GM19193 (cell line): ENCODE data around the gene ENGASE.

Experiments used
- POLR2A ChIP-seq: IDR thresholded peaks from 4 replicates; pipeline ENCODE4 v1.6.1; 2011; ENCODE audit not compliant: insufficient read depth, insufficient read length; ENCODE audit errors: extremely low read depth

The ENGASE gene

GRCh38 chr17:79123988-79124387 lies 49.4 kb downstream of the ENGASE start:
- no peak for TF ChIP-seq POLR2A

DNA sequence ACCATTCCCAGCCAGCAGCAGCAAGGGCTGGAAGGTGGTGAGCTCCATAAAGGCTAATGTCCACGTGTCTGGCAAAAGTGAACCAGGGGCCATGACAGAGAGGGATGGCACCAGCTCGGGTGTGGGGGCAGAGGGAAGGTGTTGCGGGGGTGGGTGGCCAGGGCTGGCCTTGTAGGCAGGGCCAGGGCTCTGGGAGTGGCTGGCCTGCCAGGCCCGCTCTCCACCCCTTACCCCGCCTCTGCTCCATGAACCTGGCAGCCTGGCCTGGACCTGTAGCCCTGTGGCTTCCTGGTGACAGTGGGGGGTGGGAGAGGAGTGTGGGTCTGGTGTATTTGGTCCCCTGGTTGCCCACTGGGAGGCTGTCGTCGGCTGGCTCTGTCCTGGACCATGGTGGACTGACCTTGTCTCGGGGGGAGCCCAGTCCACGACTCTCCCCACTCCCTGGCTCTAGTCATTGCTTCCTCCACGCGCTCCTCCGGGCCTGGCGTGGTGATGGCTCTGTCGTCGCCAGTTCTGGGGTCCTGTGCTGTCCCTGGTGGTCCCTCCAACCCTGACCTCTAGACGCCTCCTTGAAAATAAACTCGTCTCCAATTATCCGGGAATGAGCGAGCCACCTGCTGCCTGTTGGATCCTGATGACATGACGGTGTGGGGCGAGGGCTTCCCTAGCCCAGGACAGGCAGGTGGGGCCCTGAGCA lies 50.0 kb downstream of the ENGASE start:
- TF ChIP-seq POLR2A, result no peak

DNA sequence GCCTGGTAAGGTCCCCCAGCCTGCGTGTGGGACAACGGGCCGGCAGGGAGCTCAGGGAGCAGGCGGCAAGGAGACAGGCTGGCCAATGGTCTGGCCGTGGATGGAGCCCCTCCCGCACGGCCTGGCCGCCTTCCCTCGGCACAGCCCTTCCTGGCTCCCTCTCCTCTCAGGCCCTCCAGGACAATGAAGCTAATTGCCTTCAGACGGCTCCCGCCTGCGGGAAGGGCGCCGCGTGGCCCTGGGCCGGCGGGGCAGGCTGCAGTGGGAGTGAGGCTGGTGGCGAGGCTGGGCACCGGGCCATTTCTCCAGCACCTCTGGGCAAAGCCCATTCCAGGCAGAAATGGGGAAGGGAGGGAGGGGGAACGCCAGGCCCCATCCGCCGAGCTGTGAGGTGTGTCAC lies 50.9 kb downstream of the ENGASE start:
- TF ChIP-seq POLR2A, result no peak

- TF ChIP-seq POLR2A, result no peak
These were observed 51.5 kb downstream of the ENGASE start for GRCh38 chr17:79126139-79126538.

- TF ChIP-seq POLR2A, result no peak
These were observed 53.0 kb downstream of the ENGASE start for GRCh38 chr17:79127534-79128135.

- TF ChIP-seq POLR2A, result no peak
These were observed 54.9 kb downstream of the ENGASE start for GRCh38 chr17:79129523-79129922.

GRCh38 chr17:79130536-79131273 lies 56.1 kb downstream of the ENGASE start:
- TF ChIP-seq POLR2A, result no peak

DNA sequence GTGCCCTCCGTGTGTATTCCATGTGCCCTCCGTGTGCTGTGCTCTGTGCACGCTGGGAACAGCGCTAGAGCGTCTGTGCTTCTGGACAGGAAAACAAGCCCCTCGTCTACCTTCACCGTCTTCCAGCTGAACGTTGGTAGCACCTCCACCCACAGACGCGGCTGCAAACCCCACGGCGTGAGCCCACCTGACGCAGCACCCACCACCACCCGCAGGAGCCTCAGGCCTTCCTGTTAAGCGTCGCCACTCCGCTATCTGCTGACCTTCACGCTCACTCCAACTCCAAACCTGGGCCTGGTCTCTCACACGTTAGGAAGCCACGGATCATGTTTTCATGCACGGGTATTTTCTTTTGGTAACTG lies 56.6 kb downstream of the ENGASE start:
- TF ChIP-seq POLR2A, result no peak

DNA sequence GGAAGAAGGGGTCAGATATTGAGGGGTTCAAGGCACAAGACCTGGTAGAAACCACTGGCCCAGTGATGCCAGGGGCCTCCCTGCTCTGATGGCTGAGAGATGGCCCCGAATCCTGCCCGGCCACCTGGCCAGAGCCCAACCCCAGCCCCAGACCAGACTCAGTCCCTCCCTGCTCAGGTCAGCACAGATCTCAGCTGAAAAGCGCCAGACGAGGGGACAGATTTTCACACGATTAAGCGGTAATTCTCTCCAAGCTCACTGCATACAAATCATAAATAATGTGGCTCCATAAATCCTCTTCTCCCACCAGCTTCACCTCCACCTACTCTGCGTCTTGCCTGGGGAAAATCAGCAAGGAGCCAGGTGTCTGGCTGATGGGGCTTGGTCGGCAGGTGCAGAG lies 57.1 kb downstream of the ENGASE start:
- no peak for TF ChIP-seq POLR2A

GRCh38 chr17:79132271-79133064 lies 57.8 kb downstream of the ENGASE start:
- no peak for TF ChIP-seq POLR2A

GRCh38 chr17:79133214-79133613 lies 58.6 kb downstream of the ENGASE start:
- TF ChIP-seq POLR2A, result no peak

DNA sequence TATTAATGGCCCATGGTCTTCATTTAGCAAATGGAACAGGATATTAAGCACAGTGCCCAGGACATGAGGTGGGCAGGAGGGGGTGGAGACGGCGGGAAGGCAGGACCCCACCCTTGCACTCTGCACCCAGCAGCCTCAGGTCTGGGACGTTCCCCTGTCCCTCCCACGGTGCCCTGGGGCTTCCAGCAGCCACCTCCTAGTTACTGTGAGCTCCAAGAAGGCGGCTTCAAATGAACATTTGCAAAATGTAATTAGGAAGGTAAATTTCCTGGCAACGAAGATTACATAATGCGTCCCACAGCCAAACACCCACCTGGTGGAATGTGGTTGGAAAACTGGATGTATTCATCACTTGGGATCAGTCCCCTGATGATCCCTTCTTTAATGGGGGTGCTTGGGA lies 59.4 kb downstream of the ENGASE start:
- TF ChIP-seq POLR2A, result no peak

GRCh38 chr17:79135011-79135410 lies 60.4 kb downstream of the ENGASE start:
- no peak for TF ChIP-seq POLR2A

GRCh38 chr17:79135628-79136405 lies 61.2 kb downstream of the ENGASE start:
- TF ChIP-seq POLR2A, result no peak
